CD4-positive, alpha-beta memory T cell (primary cell): ENCODE measurements around the gene LUZP4. TPM values are rescaled to one million over a fixed set of nuclear protein-coding genes. Genes with fewer than 3 reads are reported as not detected.

Experiments used
- CTCF ChIA-PET: fragments of 350-600 bp; sonication (Branson Sonifier 250); formaldehyde crosslinking; loops from one replicate; lab custom pipeline; 2021; ENCODE audit warnings: inconsistent platforms; ENCODE audit not compliant: partially characterized antibody; lab: Charles Lee
- POLR2A ChIA-PET: fragments of 350-600 bp; sonication (Branson Sonifier 250); formaldehyde crosslinking; loops from one replicate; lab custom pipeline; 2021; ENCODE audit not compliant: partially characterized antibody; lab: Charles Lee
- DNase-seq, 5 donors: peaks; one replicate each; pipeline versions ENCODE4 v3.0.0 to v3.0.0-alpha.2; 2020 to 2022; ENCODE audit warnings: mixed read lengths in 1 of 5
- H3K27ac ChIP-seq: one replicate; pipeline ENCODE4 v1.7.0; 2013; ENCODE audit warnings: low read depth, low read length
- H3K27me3 ChIP-seq: 2 replicates; pipeline ENCODE4 v1.7.0; 2013; ENCODE audit warnings: mild to moderate bottlenecking, low read length, moderate library complexity; ENCODE audit not compliant: insufficient read depth
- H3K36me3 ChIP-seq: 2 replicates; pipeline ENCODE4 v1.7.0; 2013; ENCODE audit warnings: mild to moderate bottlenecking, low read length, moderate library complexity; ENCODE audit not compliant: insufficient read depth
- H3K4me1 ChIP-seq: 2 replicates; pipeline ENCODE4 v1.7.0; 2013; ENCODE audit warnings: mild to moderate bottlenecking, low read length, moderate library complexity; ENCODE audit not compliant: insufficient read depth
- H3K4me3 ChIP-seq, 2 donors: one replicate each; pipeline ENCODE4 v1.7.0; 2013; ENCODE audit warnings: low read length in 2 of 2, mild to moderate bottlenecking in 1 of 2
- H3K9me3 ChIP-seq, 2 donors: one replicate each; pipeline ENCODE4 v1.7.0; 2013; ENCODE audit warnings: low read length in 2 of 2, control low read depth in 1 of 2; ENCODE audit not compliant: control insufficient read depth in 1 of 2
- H3K27ac Mint-ChIP-seq, 7 donors: one replicate each; pipeline ENCODE4 v1.8.0; 2020 to 2021; ENCODE audit warnings: mixed read lengths in 7 of 7, mild to moderate bottlenecking in 6 of 7, inconsistent platforms in 3 of 7, moderate library complexity in 3 of 7
- H3K27me3 Mint-ChIP-seq, 2 donors: one replicate each; pipeline ENCODE4 v1.8.0; 2020 to 2021; ENCODE audit warnings: mixed read lengths in 2 of 2
- H3K36me3 Mint-ChIP-seq, 2 donors: one replicate each; pipeline ENCODE4 v1.8.0; 2020 to 2021; ENCODE audit warnings: mixed read lengths in 2 of 2, inconsistent platforms in 1 of 2, mild to moderate bottlenecking in 1 of 2
- H3K4me1 Mint-ChIP-seq, 4 donors: one replicate each; pipeline ENCODE4 v1.8.0; 2020 to 2021; ENCODE audit warnings: mixed read lengths in 4 of 4, mild to moderate bottlenecking in 1 of 4
- H3K4me3 Mint-ChIP-seq, 8 donors: one replicate each; pipeline ENCODE4 v1.8.0; 2020 to 2021; ENCODE audit warnings: mixed read lengths in 8 of 8, mild to moderate bottlenecking in 7 of 8, moderate library complexity in 6 of 8, inconsistent platforms in 3 of 8
- H3K9me3 Mint-ChIP-seq, 8 donors: one replicate each; pipeline ENCODE4 v1.8.0; 2020 to 2021; ENCODE audit warnings: mixed read lengths in 8 of 8, mild to moderate bottlenecking in 5 of 8, inconsistent platforms in 3 of 8, moderate library complexity in 1 of 8
- intact Hi-C: fragments of 100-400 bp; cut with micrococcal nuclease; formaldehyde crosslinking; loops from one replicate; pipeline ENCODE4 v1.15.1; 2023
- polyA plus RNA-seq, 2 donors: library from polyadenylated mRNA; unstranded; fragments of 300-500 nt; fragmentation: Illumina TruSeq; gene quantifications; one replicate each; pipeline ENCODE4 v1.2.3, GENCODE V29; 2021
- total RNA-seq, 2 experiments: library from RNA; stranded (reverse); gene quantifications; one replicate each; pipeline ENCODE4 v1.2.3, GENCODE V29; 2021

LUZP4 gene
- total and polyA plus RNA-seq, 4 experiments from 2014 or later: not detected

GRCh38 chrX:115348446-115349225 lies 59.1 kb downstream of the LUZP4 start:
- Mint-ChIP-seq H3K4me3 (no peak overlapping the region), H3K27me3 (no peaks in the 10 kb centered on the region), H3K4me1 (no peaks in the 10 kb centered on the region), H3K36me3 (no peaks in the 10 kb centered on the region), H3K27ac (no peak overlapping the region), H3K9me3 (no peaks in the 10 kb centered on the region)
- Histone ChIP-seq H3K4me1 (no peaks in the 10 kb centered on the region), H3K27ac (no peak overlapping the region), H3K9me3 (no peaks in the 10 kb centered on the region), H3K36me3 (no peaks in the 10 kb centered on the region), H3K4me3 (no peak overlapping the region), H3K27me3 (no peaks in the 10 kb centered on the region)
- ChIA-PET CTCF (no interaction called here), POLR2A (no interaction called here)
- intact Hi-C loops: no loop called here
- DNase-seq: no peak

DNA sequence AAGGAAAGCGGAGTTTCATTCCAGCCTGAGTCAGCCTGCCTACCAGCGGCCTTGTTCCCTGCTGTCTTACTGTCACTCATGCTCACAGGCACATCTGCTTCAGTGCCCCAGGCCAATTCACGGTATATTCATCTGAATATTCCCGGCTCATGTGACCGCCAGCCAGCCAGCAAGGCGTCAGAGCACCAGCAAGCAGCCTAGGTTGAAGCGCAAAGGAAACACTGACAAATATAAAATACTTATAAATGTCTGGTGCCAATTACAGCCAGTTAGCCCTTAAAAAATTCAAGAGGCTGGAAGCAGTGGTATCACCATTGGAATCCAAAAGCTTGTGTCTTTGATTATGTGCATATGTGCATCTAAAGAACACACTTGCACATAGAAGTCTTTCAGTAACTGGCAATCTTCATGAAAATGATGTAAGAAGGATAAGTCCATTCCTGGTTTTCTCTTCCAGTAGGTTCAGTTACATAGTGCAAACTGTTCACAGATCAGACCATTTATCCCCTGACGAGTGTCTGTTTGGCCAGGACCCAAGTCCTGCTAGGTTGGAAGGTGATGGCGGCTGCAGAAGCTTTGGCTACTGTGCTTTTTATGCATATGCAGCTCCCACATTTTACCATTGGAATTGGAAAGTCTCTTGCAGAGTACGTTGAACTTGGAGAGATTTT lies 61.3 kb downstream of the LUZP4 start:
- Histone ChIP-seq H3K9me3 (no peaks in the 10 kb centered on the region), H3K4me1 (no peaks in the 10 kb centered on the region), H3K36me3 (no peaks in the 10 kb centered on the region), H3K4me3 (no peak overlapping the region), H3K27ac (no peak overlapping the region), H3K27me3 (no peaks in the 10 kb centered on the region)
- H3K27me3 Mint-ChIP-seq: peaks cover 0 to 1% of the 10 kb centered on the region in 2 donors
- H3K4me3 Mint-ChIP-seq: no peak overlapping the region
- CTCF ChIA-PET: no interaction called here
- intact Hi-C loops: no loop called here
- no peaks in the 10 kb centered on the region for H3K9me3 Mint-ChIP-seq
- H3K27ac Mint-ChIP-seq: no peak overlapping the region
- H3K36me3 Mint-ChIP-seq: no peaks in the 10 kb centered on the region
- no peak for DNase-seq
- POLR2A ChIA-PET: no interaction called here
- H3K4me1 Mint-ChIP-seq: no peaks in the 10 kb centered on the region

DNA sequence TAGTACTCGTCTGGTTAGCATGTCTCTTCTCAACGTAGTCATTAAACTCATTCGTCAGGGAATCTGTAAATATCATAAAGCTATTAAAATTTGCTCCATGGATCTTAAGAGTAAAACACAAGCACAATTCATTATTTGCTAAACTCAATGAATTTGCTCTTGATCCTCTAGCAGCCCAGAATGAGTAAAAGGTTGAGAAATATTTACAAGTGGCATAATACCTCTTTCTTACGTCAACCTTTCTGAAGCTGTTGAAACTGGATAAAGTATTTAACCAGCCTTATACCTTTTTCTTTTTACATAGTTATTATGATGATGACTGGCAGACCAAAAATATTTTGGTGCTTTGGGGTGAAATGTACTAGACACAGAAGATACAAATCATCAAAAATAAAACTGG lies 66.9 kb downstream of the LUZP4 start:
- DNase-seq: no peak
- Mint-ChIP-seq H3K36me3 (no peaks in the 10 kb centered on the region), H3K9me3 (no peaks in the 10 kb centered on the region)

More for the DNA sequence above, 66.9 kb downstream of the LUZP4 start:
- H3K27ac ChIP-seq: no peak overlapping the region
- H3K9me3 ChIP-seq: no peaks in the 10 kb centered on the region
- ChIA-PET POLR2A (no interaction called here), CTCF (no interaction called here)
- Mint-ChIP-seq H3K27ac (no peak overlapping the region), H3K27me3 (peaks cover 0 to 1% of the 10 kb centered on the region in 2 donors), H3K4me1 (no peaks in the 10 kb centered on the region), H3K4me3 (no peak overlapping the region)
- H3K27me3 ChIP-seq: no peaks in the 10 kb centered on the region
- intact Hi-C loops: no loop called here
- no peaks in the 10 kb centered on the region for H3K4me1 ChIP-seq
- H3K4me3 ChIP-seq: no peak overlapping the region
- no peaks in the 10 kb centered on the region for H3K36me3 ChIP-seq

Other genes starting within 250 kb of the LUZP4 start
- not detected for gene RBMXL3, start 100.3 kb upstream of the LUZP4 start, total RNA-seq
- gene RBMXL3, start 100.3 kb upstream of the LUZP4 start, polyA plus RNA-seq: not detected
- gene LRCH2, start 55.6 kb upstream of the LUZP4 start, total RNA-seq: not detected
- not detected for gene LRCH2, start 55.6 kb upstream of the LUZP4 start, polyA plus RNA-seq